GM12892 (cell line): ENCODE data around the gene BCL2A1.

Experiments used
- POLR2A ChIP-seq: IDR thresholded peaks from 2 replicates; pipeline ENCODE4 v1.6.1; 2011; ENCODE audit warnings: low read depth, low read length, control low read depth
- POLR2AphosphoS5 ChIP-seq: IDR thresholded peaks from 2 replicates; pipeline ENCODE4 v1.6.1; 2011; ENCODE audit warnings: low read depth, low read length, control low read depth

GRCh38 chr15:79952329-79952728, 18.7 kb downstream of the BCL2A1 start:
- TF ChIP-seq POLR2A, result no peak
- no peak for TF ChIP-seq POLR2AphosphoS5
